ENCODE results near the gene RAET1L. TPM values are rescaled to one million over a fixed set of nuclear protein-coding genes. Genes with fewer than 3 reads are reported as not detected.

The RAET1L gene
- total RNA-seq, 2 experiments from 2014 or later, result not detected

DNA sequence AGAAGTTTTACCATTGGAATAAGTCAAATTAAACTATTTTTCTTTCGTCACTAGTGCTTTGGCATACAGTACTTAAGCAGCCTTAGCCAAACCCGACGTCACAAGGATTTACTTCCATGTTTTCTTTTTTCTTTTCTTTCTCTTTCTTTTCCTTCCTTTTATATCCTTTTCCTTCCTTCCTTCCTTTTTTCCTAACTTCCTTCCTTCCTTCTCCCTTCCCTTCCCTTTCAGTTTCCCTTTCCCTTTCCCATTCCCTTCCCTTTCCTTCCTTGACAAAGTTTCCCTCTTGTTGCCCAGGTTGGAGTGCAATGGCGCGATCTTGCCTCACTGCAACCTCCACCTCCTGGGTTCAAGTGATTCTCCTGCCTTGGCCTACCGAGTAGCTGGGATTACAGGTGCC, 33.7 kb upstream of the RAET1L start:
- Mint-ChIP-seq H3K27me3 (ENCODE audit: low read depth) (peaks cover 28% of the 10 kb centered on the region), H3K27ac (no peak overlapping the region), H3K4me1 (ENCODE audit: low read depth) (peaks cover 11% of the 10 kb centered on the region), H3K36me3 (ENCODE audit: low read depth) (no peaks in the 10 kb centered on the region), H3K4me3 (no peak overlapping the region), H3K9me3 (ENCODE audit: insufficient read depth) (no peaks in the 10 kb centered on the region)
- ChIA-PET CTCF (interaction anchor here (0.9 to 2.3 kb wide), 3 partner anchors 12 to 359 kb away, joined by 4 to 8 read pairs (median 4); no protein-coding TSS in a partner anchor), POLR2A (no interaction called here)
- DNase-seq, result no peak
- no peak for ATAC-seq

DNA sequence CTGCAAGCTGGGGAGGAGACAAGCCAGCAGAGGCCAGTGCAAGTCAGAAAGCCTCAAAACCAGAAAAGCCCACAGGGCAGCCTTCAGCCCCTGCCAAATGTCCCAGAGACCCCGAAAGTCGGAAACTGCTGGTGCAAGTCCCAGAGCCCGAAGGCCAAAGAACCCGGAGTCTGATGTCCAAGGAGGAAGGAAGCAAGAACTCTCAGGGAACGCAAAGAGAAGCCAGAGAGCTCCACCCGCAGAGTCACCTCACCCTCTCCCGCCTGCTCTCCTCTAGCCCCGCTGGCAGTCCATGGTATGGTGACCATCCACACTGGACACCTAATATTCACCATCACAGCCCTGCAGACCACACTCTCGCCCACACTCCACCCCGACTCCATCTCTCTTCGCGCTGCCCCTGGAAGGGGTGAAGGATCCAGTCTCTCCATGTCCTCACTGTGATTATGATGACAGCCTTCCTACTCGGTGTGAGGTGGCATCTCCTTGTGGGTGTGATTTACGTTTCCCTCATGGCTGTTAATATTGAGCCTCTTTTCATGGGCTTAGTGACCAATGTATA, 33.0 kb upstream of the RAET1L start:
- Mint-ChIP-seq H3K36me3 (ENCODE audit: low read depth) (no peaks in the 10 kb centered on the region), H3K27me3 (ENCODE audit: low read depth) (peaks cover 32% of the 10 kb centered on the region), H3K27ac (no peak overlapping the region), H3K4me1 (ENCODE audit: low read depth) (peaks cover 11% of the 10 kb centered on the region), H3K4me3 (no peak overlapping the region), H3K9me3 (ENCODE audit: insufficient read depth) (no peaks in the 10 kb centered on the region)
- CTCF ChIA-PET, result no interaction called here
- DNase-seq, result no peak
- POLR2A ChIA-PET, result no interaction called here
- no peak for ATAC-seq

DNA sequence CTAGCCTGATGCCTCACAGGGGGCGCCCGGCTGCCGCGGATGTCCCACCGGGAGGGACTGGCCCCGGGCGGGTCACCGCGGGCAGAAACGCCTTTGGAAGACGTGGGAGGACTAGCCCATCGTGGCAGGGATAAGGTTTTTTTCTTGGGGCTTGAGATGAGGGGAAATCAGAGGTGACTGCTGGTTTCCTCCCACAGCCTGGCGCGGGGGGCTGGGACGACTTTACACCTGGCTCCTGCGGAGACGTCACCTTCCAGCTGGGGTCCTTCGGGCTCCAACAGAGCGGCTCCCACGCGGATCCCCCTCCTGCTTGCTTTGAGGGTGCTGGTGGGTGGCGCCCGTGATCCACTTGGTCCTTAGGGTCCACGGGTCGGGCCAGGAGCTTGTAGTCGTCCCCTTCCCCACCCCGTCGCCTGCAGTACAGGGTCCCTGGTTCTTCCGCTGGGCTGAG, 32.2 kb upstream of the RAET1L start:
- CTCF ChIA-PET, result interaction anchor here (4.4 kb wide), 1 partner anchor 13 kb away, joined by 20 read pairs; no protein-coding TSS in a partner anchor
- POLR2A ChIA-PET, result no interaction called here
- no peak for DNase-seq
- Mint-ChIP-seq H3K9me3 (ENCODE audit: insufficient read depth) (no peaks in the 10 kb centered on the region), H3K36me3 (ENCODE audit: low read depth) (no peaks in the 10 kb centered on the region), H3K27ac (no peak overlapping the region), H3K27me3 (ENCODE audit: low read depth) (peaks cover 38% of the 10 kb centered on the region), H3K4me1 (ENCODE audit: low read depth) (peaks cover 11% of the 10 kb centered on the region), H3K4me3 (no peak overlapping the region)
- ATAC-seq, result no peak

DNA sequence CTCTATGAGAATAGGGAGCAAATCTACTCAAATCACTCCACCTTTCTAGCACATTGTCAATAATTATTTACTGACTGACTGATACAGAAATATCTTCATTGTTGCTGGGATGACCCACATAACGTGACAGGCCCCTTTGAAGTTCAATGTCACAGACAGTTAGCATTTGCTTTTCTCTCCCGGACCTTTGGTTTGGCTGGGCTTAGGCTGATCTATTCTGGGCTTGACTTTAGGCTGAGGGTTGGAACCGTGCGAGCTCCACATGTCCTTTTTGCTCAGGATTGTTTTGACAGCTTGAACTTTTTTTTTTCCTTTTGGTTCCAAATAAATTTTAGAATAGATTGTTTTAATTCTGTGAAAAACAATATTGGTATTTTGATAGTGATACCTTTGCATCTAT, 31.6 kb upstream of the RAET1L start:
- Mint-ChIP-seq H3K4me3 (no peak overlapping the region), H3K36me3 (ENCODE audit: low read depth) (no peaks in the 10 kb centered on the region), H3K4me1 (ENCODE audit: low read depth) (peaks cover 11% of the 10 kb centered on the region), H3K9me3 (ENCODE audit: insufficient read depth) (no peaks in the 10 kb centered on the region), H3K27me3 (ENCODE audit: low read depth) (peaks cover 39% of the 10 kb centered on the region), H3K27ac (no peak overlapping the region)
- ATAC-seq (no peak), DNase-seq (no peak)
- CTCF ChIA-PET, result interaction anchor here (4.4 kb wide), 1 partner anchor 14 kb away, joined by 20 read pairs; no protein-coding TSS in a partner anchor
- POLR2A ChIA-PET, result no interaction called here

DNA sequence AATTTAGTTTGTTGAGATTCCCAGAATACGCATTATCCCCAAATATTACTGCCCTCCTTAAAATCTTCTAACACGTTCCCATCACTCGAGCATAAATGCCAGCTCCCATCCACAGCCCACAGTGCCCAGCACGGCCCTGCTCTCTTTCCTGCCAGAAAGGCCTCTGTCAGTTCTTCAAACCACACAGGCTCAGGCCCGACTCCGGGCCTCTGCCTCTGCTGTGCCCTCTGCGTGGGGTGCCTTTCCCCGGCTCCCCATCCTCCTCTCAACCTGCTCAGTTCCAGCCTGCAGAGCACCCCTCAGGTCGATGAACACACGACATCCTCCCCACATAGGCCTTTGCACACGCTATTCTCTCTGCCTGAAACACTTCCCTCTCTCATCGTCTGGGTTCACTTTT, 30.8 kb upstream of the RAET1L start:
- Mint-ChIP-seq H3K4me3 (no peak overlapping the region), H3K36me3 (ENCODE audit: low read depth) (no peaks in the 10 kb centered on the region), H3K27ac (no peak overlapping the region), H3K9me3 (ENCODE audit: insufficient read depth) (no peaks in the 10 kb centered on the region), H3K27me3 (ENCODE audit: low read depth) (peaks cover 40% of the 10 kb centered on the region), H3K4me1 (ENCODE audit: low read depth) (peaks cover 11% of the 10 kb centered on the region)
- CTCF ChIA-PET, result interaction anchor here (1.5 to 4.4 kb wide), 2 partner anchors 15 to 21 kb away, joined by 4 to 20 read pairs; no protein-coding TSS in a partner anchor
- ATAC-seq (no peak), DNase-seq (no peak)
- POLR2A ChIA-PET, result no interaction called here

DNA sequence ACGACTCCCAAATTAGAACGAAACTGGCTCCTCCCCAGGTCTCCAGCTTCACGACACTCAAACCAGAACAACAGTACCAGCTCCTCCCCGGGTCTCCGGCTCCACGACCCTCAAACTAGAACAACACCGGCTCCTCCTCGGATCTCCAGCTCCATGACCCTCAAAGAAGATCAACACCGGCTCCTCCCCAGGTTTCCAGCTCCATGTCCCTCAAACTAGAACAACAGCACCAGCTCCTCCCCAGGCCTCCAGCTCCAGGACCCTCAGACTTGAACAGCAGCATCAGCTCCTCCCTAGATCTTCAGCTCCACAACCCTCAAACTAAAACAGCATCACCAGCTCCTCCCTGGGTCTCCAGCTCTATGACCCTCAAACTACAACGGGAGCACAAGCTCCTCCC, 29.8 kb upstream of the RAET1L start:
- Mint-ChIP-seq H3K27ac (no peak overlapping the region), H3K4me3 (no peak overlapping the region), H3K9me3 (ENCODE audit: insufficient read depth) (no peaks in the 10 kb centered on the region), H3K36me3 (ENCODE audit: low read depth) (no peaks in the 10 kb centered on the region), H3K27me3 (ENCODE audit: low read depth) (peaks cover 44% of the 10 kb centered on the region), H3K4me1 (ENCODE audit: low read depth) (peaks cover 7% of the 10 kb centered on the region)
- DNase-seq, result no peak
- CTCF ChIA-PET, result interaction anchor here (0.9 to 4.4 kb wide), 6 partner anchors 16 to 125 kb away, joined by 3 to 20 read pairs (median 4); no protein-coding TSS in a partner anchor
- POLR2A ChIA-PET, result no interaction called here
- no peak for ATAC-seq

DNA sequence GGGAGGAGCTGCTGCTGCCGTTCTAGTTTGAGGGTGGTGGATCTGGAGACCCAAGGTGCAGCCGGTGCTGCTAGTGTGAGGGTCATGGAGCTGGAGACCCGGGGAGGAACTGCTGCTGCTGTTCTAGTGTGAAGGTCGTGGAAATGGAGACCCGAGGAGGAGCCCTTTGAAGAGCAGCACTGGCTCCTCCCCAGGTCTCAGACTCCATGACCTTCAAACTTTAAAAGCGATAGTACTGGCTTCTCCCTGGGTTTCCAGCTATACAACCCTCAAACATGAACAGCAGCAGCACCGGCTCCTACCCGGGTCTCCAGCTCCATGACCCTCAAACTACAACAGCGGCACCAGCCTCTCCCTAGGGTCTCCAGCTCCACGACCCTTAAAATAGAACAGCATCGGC, 28.1 kb upstream of the RAET1L start:
- Mint-ChIP-seq H3K9me3 (ENCODE audit: insufficient read depth) (no peaks in the 10 kb centered on the region), H3K4me1 (ENCODE audit: low read depth) (no peaks in the 10 kb centered on the region), H3K4me3 (no peak overlapping the region), H3K36me3 (ENCODE audit: low read depth) (no peaks in the 10 kb centered on the region), H3K27ac (no peak overlapping the region), H3K27me3 (ENCODE audit: low read depth) (peaks cover 42% of the 10 kb centered on the region)
- ChIA-PET CTCF (interaction anchor here (1.0 to 4.4 kb wide), 4 partner anchors 11 to 342 kb away, joined by 3 to 20 read pairs (median 3); no protein-coding TSS in a partner anchor), POLR2A (interaction anchor here (1.4 kb wide), 1 partner anchor 27 kb away, joined by 3 read pairs; no protein-coding TSS in a partner anchor)
- DNase-seq, result no peak
- ATAC-seq, result no peak

DNA sequence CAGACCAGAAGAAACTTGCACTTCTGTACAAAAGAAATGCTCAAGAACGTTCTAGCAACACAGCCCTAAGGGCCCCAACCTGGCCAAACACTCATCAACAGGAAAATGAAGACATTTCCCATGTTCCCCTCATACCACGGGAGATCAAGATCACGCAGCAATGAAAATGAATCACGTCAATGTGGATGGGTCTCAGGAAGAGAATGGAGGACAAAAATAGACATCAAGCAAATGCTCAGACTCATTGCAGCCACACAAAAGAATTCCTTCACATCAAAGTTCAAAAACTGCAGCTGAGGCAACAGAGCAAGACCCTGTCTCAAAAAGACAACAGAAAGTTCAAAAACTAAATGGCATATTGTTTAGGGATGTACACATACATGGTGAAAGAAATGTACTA, 25.5 kb upstream of the RAET1L start:
- no peaks in the 10 kb centered on the region for H3K36me3 Mint-ChIP-seq (ENCODE audit: low read depth)
- H3K9me3 Mint-ChIP-seq (ENCODE audit: insufficient read depth), result no peaks in the 10 kb centered on the region
- peaks cover 3% of the 10 kb centered on the region for H3K4me1 Mint-ChIP-seq (ENCODE audit: low read depth)
- ATAC-seq, result no peak
- no peak overlapping the region for H3K4me3 Mint-ChIP-seq
- H3K27me3 Mint-ChIP-seq (ENCODE audit: low read depth), result peaks cover 48% of the 10 kb centered on the region
- DNase-seq, result no peak
- CTCF ChIA-PET, result no interaction called here
- no peak overlapping the region for H3K27ac Mint-ChIP-seq
- POLR2A ChIA-PET, result no interaction called here

DNA sequence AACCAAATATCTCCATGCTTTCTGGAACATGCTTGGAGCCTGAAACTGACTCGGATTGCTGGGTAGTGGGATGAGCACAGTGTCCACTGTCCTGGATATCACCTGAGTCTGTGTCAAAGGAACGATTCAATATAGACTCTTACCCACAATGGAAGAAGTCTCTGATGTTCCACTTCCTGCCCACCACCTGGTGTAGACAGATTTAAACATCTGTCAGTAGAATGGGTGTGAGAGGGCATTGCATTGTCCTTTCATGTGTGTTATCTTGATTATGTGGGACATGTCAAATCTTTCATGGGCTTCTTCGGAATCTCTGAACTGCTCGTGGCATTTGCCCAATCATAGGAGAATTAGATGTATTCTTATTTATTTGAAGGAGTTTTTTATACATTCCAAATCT, 22.8 kb upstream of the RAET1L start:
- Mint-ChIP-seq H3K27me3 (ENCODE audit: low read depth) (peaks cover 33% of the 10 kb centered on the region), H3K4me1 (ENCODE audit: low read depth) (peaks cover 3% of the 10 kb centered on the region), H3K4me3 (no peak overlapping the region), H3K36me3 (ENCODE audit: low read depth) (no peaks in the 10 kb centered on the region), H3K9me3 (ENCODE audit: insufficient read depth) (no peaks in the 10 kb centered on the region), H3K27ac (no peak overlapping the region)
- no peak for DNase-seq
- ChIA-PET POLR2A (no interaction called here), CTCF (no interaction called here)
- no peak for ATAC-seq

DNA sequence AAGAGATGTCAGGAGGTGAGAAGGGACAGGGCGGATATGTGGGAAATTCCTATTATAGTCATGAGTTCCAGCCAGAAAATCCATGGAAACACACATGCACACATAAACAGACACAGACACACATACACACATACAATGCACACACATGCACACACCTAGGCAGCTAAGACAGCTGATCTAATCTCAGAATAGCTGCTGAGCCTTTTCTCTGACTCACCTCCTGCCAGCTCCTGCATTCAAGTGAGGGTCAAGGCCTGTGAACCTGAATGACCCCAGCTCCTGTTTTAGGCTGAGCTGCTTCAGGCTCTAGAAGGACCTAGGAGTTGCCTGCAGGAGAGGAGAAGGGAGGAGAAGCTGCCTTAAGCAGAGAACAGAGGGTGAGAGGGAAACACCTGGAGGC, 21.6 kb upstream of the RAET1L start:
- ChIA-PET POLR2A (no interaction called here), CTCF (no interaction called here)
- Mint-ChIP-seq H3K27ac (no peak overlapping the region), H3K9me3 (ENCODE audit: insufficient read depth) (no peaks in the 10 kb centered on the region), H3K36me3 (ENCODE audit: low read depth) (no peaks in the 10 kb centered on the region), H3K4me3 (no peak overlapping the region), H3K4me1 (ENCODE audit: low read depth) (peaks cover 3% of the 10 kb centered on the region), H3K27me3 (ENCODE audit: low read depth) (peaks cover 26% of the 10 kb centered on the region)
- ATAC-seq, result no peak
- no peak for DNase-seq

DNA sequence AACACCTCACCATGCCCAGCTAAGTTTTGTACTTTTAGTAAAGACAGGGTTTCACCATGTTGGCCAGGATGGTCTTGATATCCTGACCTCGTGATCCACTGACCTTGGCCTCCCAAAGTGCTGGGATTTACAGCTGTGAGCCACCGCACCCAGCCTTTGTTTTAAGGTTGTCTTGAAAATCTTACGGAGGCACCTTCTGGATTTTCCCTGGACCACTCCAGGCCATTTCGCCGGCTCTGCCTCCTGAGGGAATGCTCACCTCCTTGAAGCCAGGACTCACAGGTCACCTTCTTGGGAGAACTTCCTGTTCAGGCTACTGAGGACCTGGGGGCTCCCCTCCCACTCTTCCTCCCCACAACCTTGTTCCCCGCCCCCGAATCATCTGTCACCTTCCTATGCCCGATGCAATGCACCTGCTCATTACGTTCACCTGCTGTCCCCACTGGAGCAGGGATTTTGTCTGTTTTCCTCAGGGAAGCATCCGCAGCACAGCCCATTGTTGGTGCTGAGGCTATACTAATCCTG, 19.4 kb upstream of the RAET1L start:
- Mint-ChIP-seq H3K4me3 (no peak overlapping the region), H3K9me3 (ENCODE audit: insufficient read depth) (no peaks in the 10 kb centered on the region), H3K4me1 (ENCODE audit: low read depth) (peaks cover 3% of the 10 kb centered on the region), H3K27me3 (ENCODE audit: low read depth) (peaks cover 36% of the 10 kb centered on the region), H3K36me3 (ENCODE audit: low read depth) (no peaks in the 10 kb centered on the region), H3K27ac (no peak overlapping the region)
- ATAC-seq (no peak), DNase-seq (no peak)
- ChIA-PET CTCF (no interaction called here), POLR2A (no interaction called here)

DNA sequence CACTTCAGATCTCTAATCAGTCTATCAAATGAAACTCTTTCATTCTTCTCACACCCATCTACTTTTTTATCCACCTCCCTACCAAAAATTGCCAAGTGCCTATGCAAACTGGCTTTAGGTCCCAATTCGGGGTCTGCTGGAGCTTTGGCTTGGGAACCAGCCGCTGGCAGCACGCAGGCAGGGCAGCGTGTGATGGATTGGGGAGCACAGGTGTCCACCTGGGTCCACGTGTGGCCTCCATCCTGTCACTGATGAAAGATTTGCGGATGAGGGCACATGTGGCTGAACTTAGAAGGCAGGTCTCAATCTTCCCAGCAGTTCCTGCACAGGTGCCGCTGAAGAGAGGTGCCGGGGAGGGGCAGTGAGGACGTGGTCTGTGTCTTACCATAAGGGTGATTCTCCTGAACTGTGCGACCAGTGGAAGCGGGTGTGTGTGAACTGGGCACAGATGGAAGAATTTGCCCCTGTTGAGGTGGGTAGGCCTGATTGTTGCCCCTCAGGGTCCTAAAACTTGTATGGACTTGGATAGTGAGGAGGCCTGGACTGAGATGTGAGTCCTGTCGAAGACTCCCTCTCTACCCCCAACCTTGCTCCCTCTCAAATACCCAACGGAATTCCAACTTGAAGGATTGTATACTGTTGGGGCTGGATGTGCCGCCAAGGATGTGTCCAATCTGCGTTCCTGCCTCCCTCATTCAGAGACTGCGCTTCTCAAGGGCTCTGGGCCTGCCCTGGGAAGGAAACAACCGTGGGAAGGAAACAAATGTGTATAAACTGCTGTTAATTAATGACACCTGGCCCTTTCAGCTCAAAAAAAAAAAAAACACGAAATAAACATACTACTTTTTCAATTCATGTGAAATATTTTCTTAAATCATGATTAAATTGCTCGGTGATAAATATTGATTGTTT, 18.4 kb upstream of the RAET1L start:
- DNase-seq, result no peak
- ChIA-PET CTCF (no interaction called here), POLR2A (no interaction called here)
- peaks cover 4% of the 10 kb centered on the region for H3K4me1 Mint-ChIP-seq (ENCODE audit: low read depth)
- no peak overlapping the region for H3K27ac Mint-ChIP-seq
- ATAC-seq, result no peak
- no peaks in the 10 kb centered on the region for H3K9me3 Mint-ChIP-seq (ENCODE audit: insufficient read depth)
- H3K4me3 Mint-ChIP-seq, result no peak overlapping the region
- H3K27me3 Mint-ChIP-seq (ENCODE audit: low read depth), result peaks cover 46% of the 10 kb centered on the region
- no peaks in the 10 kb centered on the region for H3K36me3 Mint-ChIP-seq (ENCODE audit: low read depth)

All from activated CD8-positive, alpha-beta T cell treated with anti-CD3 and anti-CD28 coated beads, Interleukin-2, amount 10 ng/mL, durations not matched to agents 7 days and 5 days (primary cell).